ENCODE measurements around the gene INF2.
A peak's percentile ranks its signal among the peaks of the same experiment; 100 is the strongest.

GRCh38 chr14:104650057-104650980 is 39.1 kb upstream of the INF2 start:
- TF ChIP-seq CTCF (IDR thresholded peaks at IDR 0.05; ENCODE audit: low read length) (peak; percentile 65), EZH2phosphoT487 (IDR thresholded peaks at IDR 0.05; ENCODE audit: low read length) (no peak)

All from MM.1S (cell line).